Stomach (tissue), 9 donors: ENCODE results near the gene CELSR3. TPM values are rescaled to one million over a fixed set of nuclear protein-coding genes. Genes with fewer than 3 reads are reported as not detected.

Experiments used
- DNase-seq, 2 donors: peaks; one replicate each; pipeline versions ENCODE4 v3.0.0 to v3.0.0-alpha.2; 2013 to 2019
- H3K27ac ChIP-seq, 5 donors: fragments of 200-600 bp in 4 of 5; sonication (generic) in 4 of 5; one replicate each; pipeline ENCODE4 v1.5.1; 2013 to 2019; ENCODE audit warnings: mild to moderate bottlenecking in 1 of 5, moderate library complexity in 1 of 5
- H3K27me3 ChIP-seq, 3 donors: fragments of 200-600 bp; sonication (generic); one replicate each; pipeline ENCODE4 v1.5.1; 2017 to 2019; ENCODE audit warnings: mixed run types in 1 of 3
- H3K36me3 ChIP-seq, 4 donors: fragments of 200-600 bp; sonication (generic); 1 replicate in 3 of 4; 2 replicates in 1 of 4; pipeline ENCODE4 v1.5.1; 2016 to 2019
- H3K4me1 ChIP-seq, 4 donors: fragments of 200-600 bp; sonication (generic); one replicate each; pipeline ENCODE4 v1.5.1; 2016 to 2019
- H3K4me3 ChIP-seq, 4 donors: fragments of 200-600 bp; sonication (generic) in 3 of 4; one replicate each; pipeline ENCODE4 v1.5.1; 2016 to 2019; ENCODE audit warnings: mild to moderate bottlenecking in 1 of 4
- H3K9me3 ChIP-seq, 4 donors: fragments of 200-600 bp; sonication (generic); one replicate each; pipeline ENCODE4 v1.5.1; 2016 to 2019
- CTCF ChIP-seq, 7 experiments: fragments of 450-650 bp in 4 of 7; fragments of 200-600 bp in 3 of 7; sonication (generic) in 3 of 7; IDR thresholded peaks; one replicate each; pipeline ENCODE4 v1.5.1; 2016 to 2019; ENCODE audit warnings: antibody characterized with exemption in 7 of 7, control low read depth in 2 of 7, mild to moderate bottlenecking in 1 of 7
- EP300 ChIP-seq: sonication (generic); formaldehyde crosslinking; IDR thresholded peaks from one replicate; pipeline ENCODE4 v1.6.1; 2017; ENCODE audit warnings: antibody characterized with exemption
- POLR2A ChIP-seq, 4 donors: fragments of 450-650 bp; IDR thresholded peaks; one replicate each; pipeline ENCODE4 v1.6.1; 2016; ENCODE audit warnings: antibody characterized with exemption in 4 of 4, control low read depth in 2 of 4, mild to moderate bottlenecking in 1 of 4, moderate library complexity in 1 of 4
- POLR2AphosphoS5 ChIP-seq, 3 donors: sonication (generic); formaldehyde crosslinking; IDR thresholded peaks; one replicate each; pipeline ENCODE4 v1.6.1; 2016; ENCODE audit warnings: antibody characterized with exemption in 3 of 3
- WGBS, 5 donors: extraction: QIAGEN DNeasy Blood & Tissue Kit in 3 of 5; methylation state at CpG; one replicate each; pipeline versions ENCODE4 v1.1.5 to v1.1.7; 2013 to 2018; 5-methylcytosine and 5-hydroxymethylcytosine counted together
- intact Hi-C: fragments of 100-400 bp; cut with DNase I; formaldehyde crosslinking; loops from one replicate; pipeline ENCODE4 v1.15.1; 2023; ENCODE audit warnings: low total_unique reads
- polyA plus RNA-seq, 3 donors: library from polyadenylated mRNA; stranded (reverse); fragments of 200-250 nt; gene quantifications; one replicate each; pipeline ENCODE4 v1.2.3, GENCODE V29; 2013
- total RNA-seq, 5 donors: library from RNA; depleted of rRNA; stranded (reverse); fragments of >200 nt; gene quantifications; one replicate each; pipeline versions ENCODE4 v1.1.0 to v1.2.3, GENCODE V29; 2014 to 2016
- donor health status: healthy with polysubstance abuse.
- donor health status: Bipolar disorder and iron deficiency.
- donor health status: healthy.

Gene CELSR3
- total and polyA plus RNA-seq, 8 donors = 0.15 to 2.3 (median 1.5) TPM; not detected in 1

DNA sequence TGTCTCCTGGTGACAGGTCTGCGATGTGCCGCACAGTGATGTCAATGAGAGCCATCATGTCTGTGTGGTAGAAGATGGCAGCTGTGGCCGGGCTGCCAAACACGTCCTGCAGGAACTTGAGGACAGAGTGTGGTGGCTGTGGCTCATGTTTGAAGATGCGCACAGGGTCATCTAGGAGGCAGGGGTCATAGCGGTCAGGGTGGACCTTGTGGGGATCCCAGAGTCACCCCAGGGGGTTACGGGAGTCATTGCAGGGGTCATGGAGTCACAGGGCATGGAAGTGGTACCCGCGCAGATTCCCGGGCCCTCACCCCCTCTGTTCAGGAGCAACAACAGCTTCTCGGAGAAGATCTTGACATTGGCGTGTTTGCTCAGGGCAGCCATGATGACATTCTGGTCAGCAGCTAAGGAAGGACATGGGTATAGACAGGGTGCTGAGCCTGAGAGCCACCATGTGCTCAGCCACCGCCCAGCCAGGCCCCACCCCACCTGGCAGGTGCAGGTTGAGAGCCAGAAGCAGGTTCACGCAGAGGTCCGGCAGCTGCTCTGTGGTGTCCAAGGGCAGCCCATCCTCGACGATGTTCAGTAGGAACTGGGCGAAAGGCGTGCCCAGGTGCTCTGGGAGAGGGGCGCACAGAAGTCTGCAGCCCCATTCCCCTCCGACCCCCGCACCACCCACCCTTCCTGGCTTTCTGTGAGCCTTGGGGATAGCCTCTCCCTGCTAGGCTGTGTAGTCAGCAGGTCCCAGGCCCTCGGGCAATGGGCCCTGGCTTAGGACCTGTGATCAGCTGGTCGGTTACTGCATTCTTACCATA lies 16.1 kb upstream of the CELSR3 start:
- intact Hi-C loops = no loop called here
- H3K4me3 ChIP-seq = no peak overlapping the region
- H3K36me3 ChIP-seq = peaks cover 38 to 89% (median 86%) of the 10 kb centered on the region in 4 donors
- 93 to 96% (median 94%) methylated on average over 14 to 24 of the region's 24 CpGs for WGBS, 5 donors
- no peak overlapping the region for H3K27ac ChIP-seq
- DNase-seq = no peak
- peaks cover 6 to 10% (median 9%) of the 10 kb centered on the region in 4 donors for H3K4me1 ChIP-seq
- no peak for TF ChIP-seq POLR2AphosphoS5 (IDR thresholded peaks at IDR 0.05)
- TF ChIP-seq EP300 = no peak
- no peak for TF ChIP-seq CTCF (IDR thresholded peaks at IDR 0.05)
- no peak for TF ChIP-seq POLR2A (IDR thresholded peaks at IDR 0.05)
- H3K9me3 ChIP-seq = no peaks in the 10 kb centered on the region
- no peaks in the 10 kb centered on the region for H3K27me3 ChIP-seq

DNA sequence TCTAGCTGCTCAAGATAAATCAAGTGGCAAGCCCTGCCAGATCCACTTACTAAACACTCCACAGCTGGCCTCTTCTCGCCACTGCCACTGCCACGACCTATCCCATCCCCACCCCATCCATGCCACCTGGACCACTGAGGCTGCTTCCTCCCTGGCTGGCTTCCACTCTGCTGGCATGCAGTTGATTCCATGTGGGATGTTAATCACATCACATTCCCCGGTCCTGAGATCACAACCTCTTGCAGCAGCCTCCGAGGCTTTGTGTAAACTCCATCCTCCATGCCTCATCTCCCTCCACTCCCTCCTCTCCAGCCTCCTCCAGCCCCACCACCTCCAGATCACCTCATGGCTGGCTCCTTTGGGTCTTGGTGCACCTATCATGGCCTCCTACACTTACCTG lies 15.4 kb upstream of the CELSR3 start:
- Histone ChIP-seq H3K27ac (no peak overlapping the region), H3K27me3 (no peaks in the 10 kb centered on the region), H3K36me3 (peaks cover 38 to 91% (median 88%) of the 10 kb centered on the region in 4 donors), H3K4me3 (no peak overlapping the region), H3K9me3 (no peaks in the 10 kb centered on the region), H3K4me1 (peaks cover under 1 to 2% (median 2%) of the 10 kb centered on the region in 4 donors)
- 68 to 88% (median 82%) methylated on average over 4 of the region's 4 CpGs for WGBS, 5 donors
- DNase-seq = no peak
- intact Hi-C loops = no loop called here
- TF ChIP-seq CTCF (IDR thresholded peaks at IDR 0.05) (no peak), POLR2AphosphoS5 (IDR thresholded peaks at IDR 0.05) (no peak), EP300 (no peak), POLR2A (IDR thresholded peaks at IDR 0.05) (no peak)

- H3K27ac ChIP-seq = no peak overlapping the region
- WGBS, 5 donors = 90 to 98% (median 93%) methylated on average over 6 to 9 of the region's 9 CpGs
- H3K4me3 ChIP-seq = no peak overlapping the region
- TF ChIP-seq POLR2A (IDR thresholded peaks at IDR 0.05) (no peak), CTCF (IDR thresholded peaks at IDR 0.05) (no peak), POLR2AphosphoS5 (IDR thresholded peaks at IDR 0.05) (no peak), EP300 (no peak)
- no peaks in the 10 kb centered on the region for H3K4me1 ChIP-seq
- no peak for DNase-seq
- no peaks in the 10 kb centered on the region for H3K9me3 ChIP-seq
- intact Hi-C loops = no loop called here
- H3K27me3 ChIP-seq = no peaks in the 10 kb centered on the region
- peaks cover 14 to 73% (median 68%) of the 10 kb centered on the region in 4 donors for H3K36me3 ChIP-seq
These were observed 11.8 kb upstream of the CELSR3 start for GRCh38 chr3:48674505-48674904.

DNA sequence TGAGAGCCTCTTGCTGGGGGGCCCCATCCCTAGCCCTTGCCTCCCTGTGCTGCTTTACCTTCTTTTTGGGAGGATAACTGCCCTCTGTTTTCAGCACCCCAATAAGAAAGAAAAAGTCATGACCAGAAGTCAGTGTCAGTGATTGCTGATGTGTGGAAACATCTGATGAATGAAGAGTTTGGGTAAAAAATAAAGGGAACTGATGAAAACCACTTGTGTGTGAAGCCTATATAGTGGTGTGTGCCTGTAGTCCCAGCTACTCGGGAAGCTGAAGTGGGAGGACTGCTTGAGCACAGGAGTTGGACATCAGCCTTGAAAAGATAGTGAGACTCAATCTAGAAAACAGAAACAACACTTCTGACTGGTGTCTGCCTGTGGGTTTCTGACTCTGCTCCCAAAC lies 9.8 kb upstream of the CELSR3 start:
- WGBS, 5 donors = 63 to 82% (median 67%) methylated on average over 1 of the region's 1 CpG
- no peak for DNase-seq
- H3K27ac ChIP-seq = no peak overlapping the region
- H3K9me3 ChIP-seq = no peaks in the 10 kb centered on the region
- H3K4me1 ChIP-seq = no peaks in the 10 kb centered on the region
- TF ChIP-seq EP300 = no peak
- TF ChIP-seq POLR2AphosphoS5 (IDR thresholded peaks at IDR 0.05) = no peak
- TF ChIP-seq POLR2A (IDR thresholded peaks at IDR 0.05) = no peak
- TF ChIP-seq CTCF (IDR thresholded peaks at IDR 0.05) = no peak
- no peak overlapping the region for H3K4me3 ChIP-seq
- peaks cover 5 to 54% (median 48%) of the 10 kb centered on the region in 4 donors for H3K36me3 ChIP-seq
- no peaks in the 10 kb centered on the region for H3K27me3 ChIP-seq
- intact Hi-C loops = no loop called here
